Measurements from ENCODE around the gene D2HGDH.

D2HGDH gene

DNA sequence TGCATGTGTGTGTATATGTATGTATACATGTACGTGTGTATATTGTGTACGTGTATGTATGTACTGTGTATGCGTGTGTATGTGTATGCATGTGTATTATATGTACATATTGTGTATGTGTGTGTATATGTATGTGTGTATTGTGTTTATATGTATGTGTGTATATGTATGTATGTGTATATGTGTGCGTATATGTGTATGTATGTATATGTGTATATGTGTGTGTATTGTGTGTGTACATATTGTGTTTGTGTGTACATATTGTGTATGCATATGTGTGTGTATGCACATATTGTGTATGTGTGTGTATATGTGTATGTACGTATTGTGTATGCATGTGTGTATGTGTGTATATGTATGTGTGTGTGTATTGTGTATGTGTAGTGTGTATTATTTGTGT is 59.0 kb downstream of the D2HGDH start:
- no peak overlapping the region for H3K4me3 ChIP-seq (ENCODE audit: low read depth, low read length)
- TF ChIP-seq, protein P1, sequence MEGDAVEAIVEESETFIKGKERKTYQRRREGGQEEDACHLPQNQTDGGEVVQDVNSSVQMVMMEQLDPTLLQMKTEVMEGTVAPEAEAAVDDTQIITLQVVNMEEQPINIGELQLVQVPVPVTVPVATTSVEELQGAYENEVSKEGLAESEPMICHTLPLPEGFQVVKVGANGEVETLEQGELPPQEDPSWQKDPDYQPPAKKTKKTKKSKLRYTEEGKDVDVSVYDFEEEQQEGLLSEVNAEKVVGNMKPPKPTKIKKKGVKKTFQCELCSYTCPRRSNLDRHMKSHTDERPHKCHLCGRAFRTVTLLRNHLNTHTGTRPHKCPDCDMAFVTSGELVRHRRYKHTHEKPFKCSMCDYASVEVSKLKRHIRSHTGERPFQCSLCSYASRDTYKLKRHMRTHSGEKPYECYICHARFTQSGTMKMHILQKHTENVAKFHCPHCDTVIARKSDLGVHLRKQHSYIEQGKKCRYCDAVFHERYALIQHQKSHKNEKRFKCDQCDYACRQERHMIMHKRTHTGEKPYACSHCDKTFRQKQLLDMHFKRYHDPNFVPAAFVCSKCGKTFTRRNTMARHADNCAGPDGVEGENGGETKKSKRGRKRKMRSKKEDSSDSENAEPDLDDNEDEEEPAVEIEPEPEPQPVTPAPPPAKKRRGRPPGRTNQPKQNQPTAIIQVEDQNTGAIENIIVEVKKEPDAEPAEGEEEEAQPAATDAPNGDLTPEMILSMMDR (conservative IDR thresholded peaks at IDR 0.05; ENCODE audit: low read depth, low read length), result no peak
- no peak for DNase-seq (ENCODE audit: low read depth)

DNA sequence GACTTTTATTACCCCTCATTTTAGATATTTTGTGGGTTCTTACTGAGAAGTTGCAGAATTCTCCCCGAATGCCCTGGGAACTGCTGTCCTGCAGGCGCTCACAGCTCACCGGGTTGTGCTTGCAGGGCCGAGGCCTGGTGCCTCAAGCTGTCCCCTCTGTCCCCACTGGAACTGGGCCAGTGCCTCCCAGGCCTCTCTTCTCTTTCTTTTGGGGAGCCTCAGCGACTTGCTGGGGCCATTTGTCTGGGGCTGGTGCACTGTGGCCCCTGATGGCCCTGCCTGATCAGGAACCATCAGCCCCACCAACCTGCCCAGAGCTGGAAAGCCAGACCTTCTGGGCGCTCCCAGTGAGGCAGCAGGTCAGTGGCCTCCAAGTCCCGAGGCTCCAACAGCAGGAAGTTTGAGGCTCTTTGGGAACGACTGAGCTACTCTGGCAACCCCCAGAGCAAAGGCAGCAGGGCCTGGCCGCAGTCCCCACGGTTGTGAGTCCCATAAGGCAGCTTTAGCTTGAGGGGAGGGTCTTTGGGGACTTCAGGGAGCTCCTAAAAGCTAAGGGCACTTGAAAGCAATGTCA is 59.9 kb downstream of the D2HGDH start:
- TF ChIP-seq, protein P1 (conservative IDR thresholded peaks at IDR 0.05; ENCODE audit: low read depth, low read length), result no peak
- no peak for DNase-seq (ENCODE audit: low read depth)

DNA sequence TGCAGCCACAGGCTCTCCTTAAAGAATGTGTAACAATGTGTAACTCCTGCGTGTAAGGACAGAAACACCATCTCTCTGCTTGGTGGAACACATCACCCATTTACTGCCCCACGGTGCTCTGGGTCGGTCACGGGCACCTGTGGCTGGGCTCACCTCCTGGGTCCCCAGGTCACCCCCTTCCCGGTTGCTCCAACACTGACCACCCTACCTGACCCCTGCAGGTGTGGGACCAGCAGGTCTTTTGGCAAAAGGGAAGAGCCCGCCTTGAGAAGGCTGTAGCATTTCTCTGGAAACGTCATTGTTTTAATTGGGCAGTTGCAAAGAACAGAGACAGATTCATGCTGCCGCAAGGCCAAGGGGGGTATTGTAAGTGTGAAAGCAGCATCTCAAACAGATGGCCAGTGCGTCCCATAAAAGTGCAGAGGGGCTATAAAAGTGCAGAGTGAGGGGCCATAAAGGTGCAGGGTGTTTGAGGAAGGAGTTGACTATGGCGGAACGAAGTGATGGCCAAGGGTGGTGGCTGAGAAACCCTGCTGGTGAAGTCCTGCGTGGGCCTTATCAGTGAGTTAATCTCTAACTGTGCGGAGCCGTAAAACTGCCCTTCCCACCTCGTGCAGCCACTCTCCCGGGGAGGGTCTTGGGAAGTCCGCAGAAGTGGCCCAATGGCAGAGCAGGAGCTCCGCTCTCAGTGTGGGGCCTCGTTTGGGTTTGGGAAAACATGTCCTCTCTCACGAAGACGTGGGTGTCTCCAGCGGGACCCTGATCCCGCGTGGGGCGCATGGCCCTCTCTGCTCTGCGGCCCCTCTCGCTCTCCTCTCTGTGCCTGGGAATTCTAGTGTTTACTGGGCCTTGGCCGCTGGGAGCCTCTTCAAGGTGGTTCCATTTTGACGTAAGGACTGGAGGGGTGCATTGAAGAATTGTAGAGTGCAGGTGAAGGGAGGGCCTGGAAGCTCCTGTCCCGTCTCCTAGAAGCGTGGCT is 60.9 kb downstream of the D2HGDH start:
- H3K4me3 ChIP-seq (ENCODE audit: low read depth, low read length), result no peak overlapping the region
- TF ChIP-seq, protein P1 (conservative IDR thresholded peaks at IDR 0.05; ENCODE audit: low read depth, low read length), result no peak
- no peak for DNase-seq (ENCODE audit: low read depth)

More for the DNA sequence above, 59.9 kb downstream of the D2HGDH start:
- H3K4me3 ChIP-seq (ENCODE audit: low read depth, low read length), result no peak overlapping the region

DNA sequence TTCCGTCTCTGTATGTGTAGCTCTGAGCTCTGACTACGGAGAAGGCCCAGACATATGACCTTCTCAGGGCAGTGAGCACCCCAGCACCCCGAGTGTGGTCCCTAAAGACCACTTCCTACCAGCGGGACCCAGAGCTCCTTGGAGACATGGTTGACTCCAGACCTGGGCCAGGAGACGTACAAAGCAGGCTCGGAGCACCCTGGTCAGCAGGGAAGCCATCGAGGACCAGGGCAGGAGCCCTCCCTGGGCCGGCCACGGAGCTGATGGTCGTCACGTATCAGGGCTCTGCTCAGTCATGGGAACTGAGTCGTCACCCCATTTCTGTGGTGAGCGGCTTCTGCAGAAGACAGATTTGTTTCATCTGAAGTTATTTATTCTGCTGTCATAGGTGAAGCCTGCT is 61.8 kb downstream of the D2HGDH start:
- H3K4me3 ChIP-seq (ENCODE audit: low read depth, low read length), result no peak overlapping the region
- TF ChIP-seq, protein P1 (conservative IDR thresholded peaks at IDR 0.05; ENCODE audit: low read depth, low read length), result no peak

DNA sequence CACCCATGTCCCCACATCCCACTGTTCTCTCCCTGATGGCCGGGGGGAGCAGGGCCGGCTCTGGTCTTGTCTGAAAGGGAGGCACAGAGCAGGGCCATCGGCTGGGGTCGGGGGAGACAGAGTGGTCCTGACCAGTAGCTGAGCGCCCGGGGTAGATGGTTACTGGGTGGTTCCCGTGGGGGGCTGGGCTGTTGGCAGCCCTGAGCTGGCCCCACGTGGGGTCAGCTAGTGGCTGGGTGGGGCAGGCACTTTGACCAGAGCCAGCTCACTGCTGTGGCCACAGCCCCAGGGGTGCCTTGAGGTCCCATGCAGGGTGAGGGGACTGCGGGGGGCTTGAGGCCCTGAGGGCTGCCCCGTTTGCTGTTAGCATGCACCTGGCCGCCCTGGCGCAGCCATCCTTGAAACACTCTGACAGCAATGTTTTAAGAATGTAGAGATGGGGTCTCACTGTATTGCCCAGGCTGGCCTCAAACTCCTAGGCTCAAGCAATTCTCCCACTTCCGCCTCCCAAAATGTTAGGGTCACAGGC is 62.2 kb downstream of the D2HGDH start:
- no peak for DNase-seq (ENCODE audit: low read depth)
- TF ChIP-seq, protein P1 (conservative IDR thresholded peaks at IDR 0.05; ENCODE audit: low read depth, low read length), result no peak
- no peak overlapping the region for H3K4me3 ChIP-seq (ENCODE audit: low read depth, low read length)

More for the DNA sequence above, 61.8 kb downstream of the D2HGDH start:
- no peak for DNase-seq (ENCODE audit: low read depth)

DNA sequence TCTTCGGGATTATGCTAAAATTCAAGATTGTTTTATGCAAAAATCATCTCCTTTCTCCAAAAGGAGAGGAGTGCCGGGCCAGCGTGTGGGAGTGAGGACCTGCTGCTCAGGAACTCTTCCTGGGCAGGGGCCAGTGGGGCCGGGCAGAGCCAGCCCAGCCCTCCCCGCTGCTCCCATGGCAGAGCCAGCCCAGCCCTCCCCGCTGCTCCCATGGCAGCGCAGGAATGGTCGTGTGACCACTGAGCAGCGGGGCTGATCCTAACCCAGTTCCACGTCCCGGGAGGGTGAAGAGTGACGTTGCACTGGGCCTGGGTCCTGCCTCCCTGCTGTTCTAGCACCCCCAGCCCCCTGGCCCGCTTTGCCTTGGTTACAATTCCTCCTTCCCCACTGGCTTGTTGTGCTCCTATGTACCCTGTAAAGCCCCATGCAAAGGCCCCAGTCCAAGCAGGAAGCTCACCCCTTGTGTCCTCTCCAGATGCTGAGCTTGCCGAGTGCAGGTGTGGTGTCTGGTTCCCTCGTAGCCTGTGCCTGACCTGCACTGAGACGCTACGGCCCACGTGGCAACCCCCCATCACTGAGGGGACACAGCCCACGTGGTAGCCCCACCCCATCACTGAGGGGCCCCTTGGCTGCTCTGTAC is 63.1 kb downstream of the D2HGDH start:
- no peak overlapping the region for H3K4me3 ChIP-seq (ENCODE audit: low read depth, low read length)
- TF ChIP-seq, protein P1 (conservative IDR thresholded peaks at IDR 0.05; ENCODE audit: low read depth, low read length), result no peak
- DNase-seq (ENCODE audit: low read depth), result no peak
